CD4-positive, alpha-beta T cell treated with Interleukin-6 at 100 ng/mL for 8 hours (primary cell): ENCODE data around the gene MS4A4E.
"Not testable (repeated sequence)": the region's sequence is repeated elsewhere in the genome, so short reads cannot be mapped to it uniquely, and the experiment has no call there.

ENCODE experiments used
- DNase-seq: peaks from one replicate; pipeline ENCODE4 v3.0.0-alpha.2; 2020; ENCODE audit warnings: mixed read lengths, low spot score

Gene MS4A4E

DNA sequence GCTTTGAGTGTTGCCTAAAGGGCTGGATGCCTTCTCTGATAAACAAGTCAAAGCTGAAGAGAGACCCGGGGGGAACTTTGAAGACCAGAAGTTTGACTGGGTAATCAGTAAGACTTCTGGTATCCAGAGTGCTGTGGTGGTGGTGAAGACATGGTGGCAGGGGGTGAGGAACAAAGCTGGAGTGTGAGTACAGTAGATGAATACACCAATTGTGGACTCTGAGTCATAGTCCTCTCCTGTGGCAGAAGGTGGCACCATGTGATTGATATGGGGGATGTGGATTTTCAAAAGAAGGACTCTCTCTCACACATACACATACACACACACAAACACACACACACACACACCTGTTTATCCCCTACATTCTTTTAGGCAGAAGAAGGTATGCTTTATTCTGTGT, 72.4 kb downstream of the MS4A4E start:
- no peak for DNase-seq

DNA sequence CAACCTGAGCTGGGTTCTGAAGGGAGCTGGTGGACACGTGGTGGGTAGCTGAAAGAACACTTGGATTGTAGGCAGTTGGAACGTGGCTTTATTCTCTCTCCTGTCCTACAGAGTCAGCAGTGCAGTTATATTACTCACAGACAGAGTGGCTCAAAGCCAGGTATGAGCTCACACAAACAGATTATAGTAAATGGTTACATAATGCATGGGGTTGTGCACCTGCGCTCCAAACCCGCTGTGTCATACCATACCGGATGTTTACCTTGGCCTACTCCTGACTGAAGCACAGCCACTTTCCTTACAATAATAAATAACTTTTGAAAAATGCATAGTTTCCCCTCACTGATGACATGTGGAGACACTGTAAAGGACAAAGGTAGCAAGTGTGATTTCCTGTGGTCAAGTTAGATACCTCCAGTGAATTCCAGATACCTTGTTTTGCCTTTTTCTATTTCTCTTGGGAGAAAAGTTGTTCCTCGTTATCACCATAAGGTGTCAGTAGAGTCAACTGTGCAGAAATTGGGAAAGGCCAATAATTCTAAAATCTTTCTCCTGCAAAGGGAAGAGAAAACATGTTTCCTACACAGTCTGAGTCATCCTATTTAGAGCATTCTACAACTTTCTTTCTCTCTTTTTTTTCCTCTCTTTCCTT, 73.5 kb downstream of the MS4A4E start:
- no peak for DNase-seq

DNA sequence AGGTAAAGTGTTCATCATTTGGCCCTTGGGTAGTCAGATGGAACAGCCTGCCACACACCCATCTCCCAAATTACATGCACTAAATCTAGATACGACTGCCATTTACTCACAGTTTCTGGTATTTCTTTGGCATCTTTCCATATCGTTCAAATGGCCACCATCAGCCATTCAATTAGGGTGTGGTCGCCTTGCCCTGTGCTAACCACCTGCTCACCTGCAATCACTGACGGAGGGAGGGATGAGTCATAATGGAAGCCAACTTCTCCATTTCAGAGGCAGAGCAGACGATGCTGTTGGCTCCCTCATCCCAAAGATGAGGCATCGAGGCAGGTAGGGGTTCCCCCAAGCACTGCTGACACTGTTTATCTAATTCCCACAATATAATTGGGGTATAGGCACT, 74.6 kb downstream of the MS4A4E start:
- no peak for DNase-seq

DNA sequence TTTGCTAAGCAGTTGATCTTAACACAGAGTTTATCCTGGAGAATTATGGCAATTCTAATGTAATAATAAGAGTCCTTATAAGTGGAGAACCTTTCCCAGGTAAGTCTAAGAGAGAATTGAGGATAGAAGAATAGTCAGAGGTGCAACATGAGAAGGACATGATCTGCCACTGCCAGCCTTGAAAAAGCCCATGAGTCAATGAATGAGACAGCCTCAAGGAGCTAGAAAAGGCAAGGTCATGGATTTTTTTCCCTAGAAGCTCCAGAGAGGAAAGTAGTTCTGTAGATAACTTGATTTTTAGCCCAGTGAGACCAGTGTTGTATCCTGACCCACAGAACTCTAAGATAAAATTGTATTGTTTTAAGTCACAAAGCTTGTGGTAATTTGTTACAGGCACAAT, 77.0 kb downstream of the MS4A4E start:
- no peak for DNase-seq

DNA sequence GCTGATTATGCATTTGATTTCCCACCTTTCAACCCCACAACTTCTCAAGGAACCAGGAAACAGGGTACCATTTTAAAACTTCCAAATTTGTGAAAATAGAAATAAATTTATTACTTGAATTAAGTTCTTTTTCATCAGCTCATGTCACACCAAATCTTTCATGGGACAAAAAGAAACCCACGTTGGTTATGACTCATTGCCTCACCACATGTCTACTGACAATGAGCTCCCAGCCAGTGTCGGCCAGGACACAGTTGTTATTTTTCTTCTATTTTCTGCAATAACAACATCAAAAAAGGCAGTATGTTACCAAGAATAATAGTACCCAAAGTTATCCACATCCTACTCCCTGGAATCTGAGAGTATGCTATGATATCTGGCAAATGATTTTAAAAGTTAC, 77.4 kb downstream of the MS4A4E start:
- DNase-seq: no peak

DNA sequence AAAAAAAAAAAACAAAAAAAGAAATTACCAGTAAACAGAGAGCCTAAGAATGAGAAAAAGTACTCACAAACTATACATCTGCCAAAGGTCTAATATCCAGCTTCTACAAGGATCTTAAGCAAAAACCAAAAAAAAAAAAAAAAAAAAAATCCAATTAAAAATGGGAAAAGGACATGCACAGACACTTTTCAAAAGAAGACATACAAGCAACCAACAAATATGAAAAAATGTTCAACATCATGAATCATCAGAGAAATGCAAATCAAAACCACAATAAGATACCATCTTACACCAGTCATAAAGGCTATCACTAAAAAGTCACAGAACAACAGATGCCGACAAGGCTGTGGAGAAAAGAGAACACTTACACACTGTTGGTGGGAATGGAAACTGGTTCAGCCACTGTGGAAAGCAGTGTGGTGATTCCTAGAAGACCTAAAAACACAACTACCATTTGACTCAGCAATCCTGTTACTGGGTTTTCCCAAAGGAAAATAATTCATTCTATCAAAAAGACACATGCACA, 78.3 kb downstream of the MS4A4E start:
- DNase-seq: no peak

DNA sequence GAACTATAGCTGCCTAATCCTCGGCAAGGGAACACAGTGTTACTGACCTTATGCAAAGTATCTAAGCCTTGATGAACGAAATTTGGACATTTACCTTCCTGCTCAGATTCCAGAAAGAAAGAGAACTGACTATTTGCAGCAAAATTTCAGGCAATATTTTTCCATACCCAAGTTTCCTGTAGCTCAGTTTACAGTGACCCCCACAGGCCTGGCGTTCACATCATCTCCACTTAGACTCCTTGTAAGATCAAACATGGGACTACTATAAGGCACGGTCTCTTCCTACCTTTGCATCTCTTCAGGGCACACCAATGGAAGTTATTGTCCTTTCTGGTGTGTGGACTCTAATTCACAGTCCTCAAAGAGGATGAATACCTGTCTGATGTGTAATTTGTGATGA, 81.2 kb downstream of the MS4A4E start:
- no peak for DNase-seq

DNA sequence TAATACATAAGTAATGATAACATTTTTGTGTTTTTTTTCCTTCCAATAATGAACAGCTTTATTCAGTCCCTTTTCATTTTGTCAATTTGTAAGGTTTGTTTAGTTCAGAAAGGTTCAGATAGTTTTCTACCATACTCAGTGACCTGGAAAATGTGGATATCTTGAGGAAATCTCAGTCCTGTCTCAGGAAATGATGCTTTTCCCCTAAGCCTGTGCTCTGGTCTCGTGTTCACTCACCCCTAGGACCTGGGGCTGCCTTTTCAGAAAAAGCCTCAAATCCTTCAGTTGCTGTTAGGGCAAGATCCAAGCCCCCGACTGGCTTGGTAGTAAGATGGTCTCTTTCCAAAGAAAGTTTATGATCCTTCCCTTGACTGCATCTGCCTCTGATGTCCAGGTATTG, 81.8 kb downstream of the MS4A4E start:
- no peak for DNase-seq

DNA sequence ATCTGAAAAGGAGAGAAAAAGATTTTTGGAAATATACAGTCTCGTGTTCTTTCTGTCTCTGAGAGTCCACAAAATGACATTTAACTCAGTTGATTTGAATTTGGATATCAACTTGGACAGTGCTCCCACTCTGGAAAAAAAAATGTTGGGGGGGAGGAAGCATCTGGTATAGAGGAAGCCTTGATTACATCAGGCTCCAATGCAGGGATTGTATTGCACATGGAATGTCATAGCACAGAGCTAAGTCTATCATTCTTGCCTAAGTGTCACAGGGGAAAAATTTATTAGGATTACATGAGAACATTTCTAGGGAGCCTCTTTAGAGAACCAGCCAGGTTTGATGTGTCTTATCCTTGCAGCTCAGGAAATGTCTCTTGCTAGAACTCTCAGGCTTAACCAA, 83.1 kb downstream of the MS4A4E start:
- DNase-seq: no peak

DNA sequence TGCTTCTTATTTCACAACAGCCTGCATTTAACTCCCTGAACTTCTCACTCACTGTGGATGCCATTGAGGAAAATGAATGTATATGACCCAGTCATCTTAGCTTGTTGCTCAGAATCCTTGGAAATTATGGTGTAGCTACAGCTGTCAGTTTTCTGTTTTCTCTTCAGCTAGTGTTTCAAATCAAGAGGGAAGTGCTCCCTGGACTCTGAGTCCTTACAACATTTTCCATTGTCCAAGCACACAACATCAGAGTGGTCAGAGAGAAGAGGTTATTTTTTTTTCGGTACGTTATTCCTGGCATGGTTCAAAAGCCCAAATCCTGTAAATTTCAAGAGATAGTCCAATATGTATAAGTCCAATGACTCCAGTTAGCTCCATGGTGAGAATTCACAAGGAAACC, 83.7 kb downstream of the MS4A4E start:
- no peak for DNase-seq

DNA sequence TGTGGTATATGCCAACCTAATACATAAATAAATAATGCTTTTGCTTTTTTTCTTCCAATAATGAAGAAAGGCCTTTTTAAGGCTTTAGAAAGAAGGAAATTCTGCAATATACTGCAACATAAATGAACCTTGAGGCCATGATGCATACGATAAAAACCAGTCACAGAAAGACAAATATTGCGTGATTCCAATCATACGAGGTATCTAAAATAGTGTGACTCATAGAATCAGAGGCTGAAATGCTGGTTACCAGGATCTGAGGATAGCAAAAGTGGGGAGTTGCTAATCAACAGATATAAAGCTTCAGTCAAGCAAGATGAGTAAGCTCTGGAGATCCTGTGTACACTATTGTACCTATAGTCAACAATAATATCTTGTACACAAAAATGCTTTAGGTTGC, 84.3 kb downstream of the MS4A4E start:
- DNase-seq: no peak

DNA sequence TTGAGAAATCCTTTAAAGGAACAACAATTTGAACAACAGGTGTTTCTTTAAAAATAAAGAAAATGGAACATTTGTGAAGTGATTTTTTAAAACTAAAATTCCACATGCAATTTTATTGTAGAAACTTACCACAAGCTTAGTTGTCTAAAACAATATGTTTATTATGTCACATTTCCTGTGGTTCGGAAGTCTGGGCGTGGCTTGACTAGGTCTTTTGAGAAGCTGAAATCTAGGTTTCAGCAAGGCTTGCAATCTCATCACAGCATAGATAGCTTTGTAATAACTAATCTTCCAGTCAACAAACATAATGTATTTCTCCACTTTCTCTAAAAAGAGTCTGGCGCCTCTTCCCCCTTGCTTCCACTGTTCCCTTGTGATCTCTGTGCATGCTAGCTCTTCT, 87.0 kb downstream of the MS4A4E start:
- no peak for DNase-seq

DNA sequence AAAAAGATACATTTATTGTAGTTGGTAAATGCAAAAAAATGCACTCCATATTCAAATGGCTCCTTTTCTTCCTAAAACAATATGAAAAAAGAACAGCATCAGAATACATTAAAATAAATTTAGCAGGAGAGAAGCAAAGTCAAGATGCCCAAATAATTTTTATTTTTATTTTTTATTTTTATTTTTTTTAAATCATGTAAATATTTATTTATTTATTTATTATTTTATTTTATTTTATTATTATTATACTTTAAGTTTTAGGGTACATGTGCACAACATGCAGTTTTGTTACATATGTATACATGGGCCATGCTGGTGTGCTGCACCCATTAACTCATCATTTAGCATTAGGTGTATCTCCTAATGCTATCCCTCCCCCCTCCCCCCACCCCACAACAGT, 90.2 kb downstream of the MS4A4E start:
- not testable (repeated sequence) for DNase-seq

DNA sequence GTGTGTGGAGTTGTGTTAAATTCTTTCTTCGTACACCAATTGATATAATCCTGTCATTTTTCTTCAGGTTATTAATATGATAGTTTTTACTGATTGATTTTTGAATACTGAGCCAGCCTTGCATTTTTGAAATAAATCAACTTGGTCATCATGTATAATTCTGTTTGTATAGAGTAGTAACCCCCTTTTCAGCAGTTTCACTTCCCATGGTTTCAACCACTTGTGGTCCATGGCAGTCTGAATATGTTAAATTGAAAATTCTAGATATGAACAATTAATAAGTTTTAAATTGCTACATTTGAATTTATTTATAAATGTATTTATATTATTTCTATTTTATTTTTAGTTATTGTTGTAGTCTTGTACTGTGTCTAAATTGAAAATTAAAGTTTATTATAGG, 92.7 kb downstream of the MS4A4E start:
- no peak for DNase-seq
